ENCODE results near the gene PHF20. TPM values are rescaled to one million over a fixed set of nuclear protein-coding genes. Genes with fewer than 3 reads are reported as not detected.

PHF20 gene
- total and polyA plus RNA-seq, 2 of the 13 experiments (the other 11 are each of a cell fraction or from before 2014, with no cell fraction given): 22.8 to 34.1 TPM

DNA sequence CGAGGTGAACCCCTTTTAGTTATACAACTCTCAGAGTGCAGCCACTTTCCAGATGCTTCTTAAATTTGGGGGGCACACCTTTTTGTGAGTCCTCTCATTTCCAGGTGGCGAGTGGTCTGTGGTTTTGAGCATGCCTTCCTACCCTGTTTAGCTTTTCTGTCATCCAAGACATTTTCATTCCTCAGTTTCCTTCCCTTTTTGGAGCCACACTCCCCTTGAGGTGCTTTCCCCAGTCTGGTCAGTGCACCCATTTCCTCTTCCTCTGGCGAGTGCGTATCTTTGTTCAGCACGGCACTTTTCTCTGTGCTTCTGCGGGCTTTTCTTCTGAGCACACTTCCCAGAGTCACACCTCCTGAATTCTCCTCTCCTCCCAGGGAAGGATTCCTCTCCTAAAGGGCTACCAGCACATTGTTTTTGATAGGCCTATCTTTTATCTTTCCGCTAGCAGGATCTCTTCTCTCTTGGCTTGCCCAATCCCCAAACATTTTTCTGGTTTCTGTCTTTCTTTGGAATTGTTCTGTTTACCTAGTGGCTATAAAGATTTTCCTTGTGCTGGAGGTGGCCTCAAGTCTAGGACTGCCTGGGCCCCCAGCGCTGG is 1.4 kb downstream of the PHF20 start (continued):
- TF ChIP-seq, protein P1, sequence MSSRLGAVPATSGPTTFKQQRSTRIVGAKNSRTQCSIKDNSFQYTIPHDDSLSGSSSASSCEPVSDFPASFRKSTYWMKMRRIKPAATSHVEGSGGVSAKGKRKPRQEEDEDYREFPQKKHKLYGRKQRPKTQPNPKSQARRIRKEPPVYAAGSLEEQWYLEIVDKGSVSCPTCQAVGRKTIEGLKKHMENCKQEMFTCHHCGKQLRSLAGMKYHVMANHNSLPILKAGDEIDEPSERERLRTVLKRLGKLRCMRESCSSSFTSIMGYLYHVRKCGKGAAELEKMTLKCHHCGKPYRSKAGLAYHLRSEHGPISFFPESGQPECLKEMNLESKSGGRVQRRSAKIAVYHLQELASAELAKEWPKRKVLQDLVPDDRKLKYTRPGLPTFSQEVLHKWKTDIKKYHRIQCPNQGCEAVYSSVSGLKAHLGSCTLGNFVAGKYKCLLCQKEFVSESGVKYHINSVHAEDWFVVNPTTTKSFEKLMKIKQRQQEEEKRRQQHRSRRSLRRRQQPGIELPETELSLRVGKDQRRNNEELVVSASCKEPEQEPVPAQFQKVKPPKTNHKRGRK (CRISPR knock-in tag; IDR thresholded peaks at IDR 0.05): peak; percentile 55; the same call in 1 of the 2 replicates
- 0 out of 2 replicates have a peak, but pooled peaks have one; percentile 60 for TF ChIP-seq NFIB (CRISPR knock-in tag; IDR thresholded peaks at IDR 0.05; ENCODE audit: borderline replicate concordance)
- 0 out of 2 replicates have a peak, but pooled peaks have one; percentile 83 for TF ChIP-seq ZNF17 (CRISPR knock-in tag; IDR thresholded peaks at IDR 0.05)
- 0 out of 2 replicates have a peak, but pooled peaks have one; percentile 55 for TF ChIP-seq ZNF619 (CRISPR knock-in tag; IDR thresholded peaks at IDR 0.05)
- TF ChIP-seq ZBTB38 (CRISPR knock-in tag; IDR thresholded peaks at IDR 0.05): peak; percentile 92
- no peak for TF ChIP-seq REPIN1 (CRISPR knock-in tag; IDR thresholded peaks at IDR 0.05; ENCODE audit: borderline replicate concordance, low read depth)
- TF ChIP-seq TAF1 (CRISPR knock-in tag; IDR thresholded peaks at IDR 0.05): no peak
- no peak for TF ChIP-seq SKIL (CRISPR knock-in tag; IDR thresholded peaks at IDR 0.05; ENCODE audit: borderline replicate concordance)
- 0 out of 2 replicates have a peak, but pooled peaks have one; percentile 20 for TF ChIP-seq ZMYM3 (CRISPR knock-in tag; IDR thresholded peaks at IDR 0.05)
- 0 out of 2 replicates have a peak, but pooled peaks have one; percentile 14 for TF ChIP-seq SAP130 (CRISPR knock-in tag; IDR thresholded peaks at IDR 0.05; ENCODE audit: low read depth)
- no peak for TF ChIP-seq ATF7-NPFF (CRISPR knock-in tag; IDR thresholded peaks at IDR 0.05; ENCODE audit: low read depth)
- no peak for TF ChIP-seq ZNF572 (CRISPR knock-in tag; IDR thresholded peaks at IDR 0.05)
- TF ChIP-seq RNF219 (CRISPR knock-in tag; IDR thresholded peaks at IDR 0.05): peak; percentile 35; the same call in 1 of the 2 replicates
- 0 out of 2 replicates have a peak, but pooled peaks have one; percentile 31 for TF ChIP-seq MEF2D (CRISPR knock-in tag; IDR thresholded peaks at IDR 0.05)
- peak; percentile 36 for TF ChIP-seq ZNF781 (CRISPR knock-in tag; IDR thresholded peaks at IDR 0.05; ENCODE audit: borderline replicate concordance, not compliant biosample characterization)
- TF ChIP-seq, protein P2, sequence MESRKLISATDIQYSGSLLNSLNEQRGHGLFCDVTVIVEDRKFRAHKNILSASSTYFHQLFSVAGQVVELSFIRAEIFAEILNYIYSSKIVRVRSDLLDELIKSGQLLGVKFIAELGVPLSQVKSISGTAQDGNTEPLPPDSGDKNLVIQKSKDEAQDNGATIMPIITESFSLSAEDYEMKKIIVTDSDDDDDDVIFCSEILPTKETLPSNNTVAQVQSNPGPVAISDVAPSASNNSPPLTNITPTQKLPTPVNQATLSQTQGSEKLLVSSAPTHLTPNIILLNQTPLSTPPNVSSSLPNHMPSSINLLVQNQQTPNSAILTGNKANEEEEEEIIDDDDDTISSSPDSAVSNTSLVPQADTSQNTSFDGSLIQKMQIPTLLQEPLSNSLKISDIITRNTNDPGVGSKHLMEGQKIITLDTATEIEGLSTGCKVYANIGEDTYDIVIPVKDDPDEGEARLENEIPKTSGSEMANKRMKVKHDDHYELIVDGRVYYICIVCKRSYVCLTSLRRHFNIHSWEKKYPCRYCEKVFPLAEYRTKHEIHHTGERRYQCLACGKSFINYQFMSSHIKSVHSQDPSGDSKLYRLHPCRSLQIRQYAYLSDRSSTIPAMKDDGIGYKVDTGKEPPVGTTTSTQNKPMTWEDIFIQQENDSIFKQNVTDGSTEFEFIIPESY (CRISPR knock-in tag; IDR thresholded peaks at IDR 0.05): peak; percentile 84
- TF ChIP-seq ZKSCAN5 (CRISPR knock-in tag; IDR thresholded peaks at IDR 0.05): 0 out of 2 replicates have a peak, but pooled peaks have one; percentile 24
- 0 out of 2 replicates have a peak, but pooled peaks have one; percentile 35 for TF ChIP-seq ZNF605 (CRISPR knock-in tag; IDR thresholded peaks at IDR 0.05)
- TF ChIP-seq ATRX (CRISPR knock-in tag; IDR thresholded peaks at IDR 0.05; ENCODE audit: borderline replicate concordance): no peak
- TF ChIP-seq ELF3 (CRISPR knock-in tag; IDR thresholded peaks at IDR 0.05): peak; percentile 6; the same call in 1 of the 2 replicates
- TF ChIP-seq ZNF75D (CRISPR knock-in tag; IDR thresholded peaks at IDR 0.05; ENCODE audit: borderline replicate concordance): peak; percentile 62; the same call in 1 of the 2 replicates
- 0 out of 2 replicates have a peak, but pooled peaks have one; percentile 29 for TF ChIP-seq ZNF878 (CRISPR knock-in tag; IDR thresholded peaks at IDR 0.05)
